ENCODE measurements around the gene PLEKHG4B. TPM values are rescaled to one million over a fixed set of nuclear protein-coding genes. Genes with fewer than 3 reads are reported as not detected.

The PLEKHG4B gene
- total RNA-seq, 2 donors from 2014 or later = 8.9 to 14.4 TPM

GRCh38 chr5:166441-167372, 74.7 kb downstream of the PLEKHG4B start:
- intact Hi-C loops (cut with DNase I) = no loop called here
- peak overlapping the region; percentile 74 to 79 for H3K27ac ChIP-seq
- H3K4me3 ChIP-seq = no peak overlapping the region
- no peak for TF ChIP-seq CTCF (IDR thresholded peaks at IDR 0.05)
- peak; percentile 91 for TF ChIP-seq POLR2AphosphoS5 (IDR thresholded peaks at IDR 0.05)
- no peaks in the 10 kb centered on the region for H3K9me3 ChIP-seq
- DNase-seq (ENCODE audit: low spot score) = peak; percentile 69
- no peaks in the 10 kb centered on the region for H3K27me3 ChIP-seq (replicated peaks; ENCODE audit: insufficient read depth)
- peaks cover 4% of the 10 kb centered on the region for H3K4me1 ChIP-seq (replicated peaks)
- 74% methylated on average over 27 of the region's 27 CpGs for WGBS
- H3K36me3 ChIP-seq = no peaks in the 10 kb centered on the region

- 72% methylated on average over 7 of the region's 7 CpGs for WGBS
- TF ChIP-seq POLR2AphosphoS5 (IDR thresholded peaks at IDR 0.05) (no peak), CTCF (IDR thresholded peaks at IDR 0.05) (no peak), POLR2A (IDR thresholded peaks at IDR 0.05) (no peak)
- Histone ChIP-seq H3K9me3 (no peaks in the 10 kb centered on the region), H3K4me3 (no peak overlapping the region), H3K36me3 (no peaks in the 10 kb centered on the region), H3K27me3 (replicated peaks; ENCODE audit: insufficient read depth) (no peaks in the 10 kb centered on the region), H3K27ac (peak overlapping the region; percentile 74 to 79), H3K4me1 (replicated peaks) (peaks cover 4% of the 10 kb centered on the region)
- DNase-seq (ENCODE audit: low spot score) = no peak
- intact Hi-C loops (cut with DNase I) = no loop called here
Measured at GRCh38 chr5:167511-167910, 75.5 kb downstream of the PLEKHG4B start.

- Histone ChIP-seq H3K27ac (peak overlapping the region; percentile 74 to 79), H3K4me1 (replicated peaks) (peaks cover 4% of the 10 kb centered on the region), H3K36me3 (no peaks in the 10 kb centered on the region), H3K27me3 (replicated peaks; ENCODE audit: insufficient read depth) (no peaks in the 10 kb centered on the region), H3K4me3 (no peak overlapping the region), H3K9me3 (no peaks in the 10 kb centered on the region)
- intact Hi-C loops (cut with DNase I) = no loop called here
- no peak for DNase-seq (ENCODE audit: low spot score)
- TF ChIP-seq POLR2AphosphoS5 (IDR thresholded peaks at IDR 0.05) = no peak
- no peak for TF ChIP-seq CTCF (IDR thresholded peaks at IDR 0.05)
- no peak for TF ChIP-seq POLR2A (IDR thresholded peaks at IDR 0.05)
- WGBS = 68% methylated on average over 17 of the region's 18 CpGs
Measured at GRCh38 chr5:167982-168660, 76.2 kb downstream of the PLEKHG4B start.

GRCh38 chr5:169071-169727, 77.2 kb downstream of the PLEKHG4B start:
- 74% methylated on average over 32 of the region's 32 CpGs for WGBS

More at GRCh38 chr5:169071-169727, 77.2 kb downstream of the PLEKHG4B start:
- no peak overlapping the region for H3K27ac ChIP-seq
- DNase-seq (ENCODE audit: low spot score) = no peak
- peaks cover 4% of the 10 kb centered on the region for H3K4me1 ChIP-seq (replicated peaks)
- H3K4me3 ChIP-seq = no peak overlapping the region
- intact Hi-C loops (cut with DNase I) = no loop called here
- no peaks in the 10 kb centered on the region for H3K27me3 ChIP-seq (replicated peaks; ENCODE audit: insufficient read depth)
- no peaks in the 10 kb centered on the region for H3K36me3 ChIP-seq
- H3K9me3 ChIP-seq = no peaks in the 10 kb centered on the region
- TF ChIP-seq CTCF (IDR thresholded peaks at IDR 0.05) (no peak), POLR2A (IDR thresholded peaks at IDR 0.05) (no peak), POLR2AphosphoS5 (IDR thresholded peaks at IDR 0.05) (no peak)
